PC-9 (cell line): ENCODE results near the gene ZNF175.

Source experiments
- EZH2 ChIP-seq: fragments of 200-600 bp; sonication (generic); IDR thresholded peaks from 2 replicates; pipeline ENCODE4 v1.8.0; 2017; ENCODE audit warnings: antibody characterized with exemption, low read depth
- TF ChIP-seq, protein P1 (sequence below): fragments of 200-600 bp; sonication (generic); conservative IDR thresholded peaks from 2 replicates; pipeline ENCODE4 v1.6.1; 2017; ENCODE audit warnings: mixed run types, antibody characterized with exemption, mild to moderate bottlenecking, moderate library complexity

DNA sequence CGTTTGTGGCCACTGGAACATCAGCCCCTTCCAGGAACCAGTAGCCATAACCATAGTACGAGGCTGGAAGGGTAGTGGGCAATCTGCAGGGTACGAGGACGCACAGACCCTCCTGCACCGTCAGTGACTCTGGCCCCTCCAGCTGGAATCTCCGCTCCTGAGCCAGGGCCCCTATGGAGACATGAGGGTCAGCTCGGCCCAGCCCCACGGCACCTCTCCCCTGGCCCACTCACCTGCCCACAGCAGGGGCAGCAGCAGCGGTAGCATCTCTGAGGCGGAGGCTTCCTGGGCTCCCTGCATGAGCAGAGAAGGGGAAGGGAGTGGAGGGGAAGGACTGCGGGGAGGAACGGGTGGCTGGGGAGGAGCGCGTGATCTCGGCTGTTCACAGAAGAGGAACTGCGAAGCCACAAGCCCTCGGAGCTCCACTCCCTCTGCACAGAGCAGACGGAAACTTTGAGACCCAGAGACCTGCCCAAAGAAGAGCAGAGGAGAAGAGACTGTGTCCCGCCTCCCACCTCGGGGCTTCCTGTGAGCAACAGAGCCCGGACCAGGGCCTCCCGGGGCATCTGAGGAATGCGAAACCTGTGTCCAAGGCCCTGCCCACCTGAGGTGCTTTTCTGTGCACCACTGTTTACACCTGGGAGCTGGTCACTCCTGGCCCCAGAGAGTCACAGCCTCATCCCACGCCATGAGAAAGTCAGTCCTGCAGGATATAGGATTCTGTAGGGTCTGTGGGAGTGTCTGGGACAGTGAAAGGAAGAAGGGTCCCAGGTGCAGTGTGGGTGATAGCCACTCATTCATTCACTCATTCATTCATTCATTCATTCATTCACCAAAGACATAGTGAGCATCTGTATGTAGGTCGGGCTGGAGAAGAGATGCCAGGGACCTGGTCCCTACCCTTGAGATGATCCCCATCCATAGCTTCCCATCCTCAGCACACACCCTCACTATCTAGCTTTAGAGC is 39.5 kb upstream of the ZNF175 start, which contains the start of gene SIGLEC6:
- TF ChIP-seq, protein P1, sequence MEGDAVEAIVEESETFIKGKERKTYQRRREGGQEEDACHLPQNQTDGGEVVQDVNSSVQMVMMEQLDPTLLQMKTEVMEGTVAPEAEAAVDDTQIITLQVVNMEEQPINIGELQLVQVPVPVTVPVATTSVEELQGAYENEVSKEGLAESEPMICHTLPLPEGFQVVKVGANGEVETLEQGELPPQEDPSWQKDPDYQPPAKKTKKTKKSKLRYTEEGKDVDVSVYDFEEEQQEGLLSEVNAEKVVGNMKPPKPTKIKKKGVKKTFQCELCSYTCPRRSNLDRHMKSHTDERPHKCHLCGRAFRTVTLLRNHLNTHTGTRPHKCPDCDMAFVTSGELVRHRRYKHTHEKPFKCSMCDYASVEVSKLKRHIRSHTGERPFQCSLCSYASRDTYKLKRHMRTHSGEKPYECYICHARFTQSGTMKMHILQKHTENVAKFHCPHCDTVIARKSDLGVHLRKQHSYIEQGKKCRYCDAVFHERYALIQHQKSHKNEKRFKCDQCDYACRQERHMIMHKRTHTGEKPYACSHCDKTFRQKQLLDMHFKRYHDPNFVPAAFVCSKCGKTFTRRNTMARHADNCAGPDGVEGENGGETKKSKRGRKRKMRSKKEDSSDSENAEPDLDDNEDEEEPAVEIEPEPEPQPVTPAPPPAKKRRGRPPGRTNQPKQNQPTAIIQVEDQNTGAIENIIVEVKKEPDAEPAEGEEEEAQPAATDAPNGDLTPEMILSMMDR, result no peak
- TF ChIP-seq EZH2, result no peak
